Subcutaneous abdominal adipose tissue (tissue), 5 donors: ENCODE data around the gene GPC6.

Experiments
- H3K27ac ChIP-seq: one replicate; pipeline ENCODE4 v1.7.0; 2013; ENCODE audit warnings: low read depth, mild to moderate bottlenecking, inconsistent platforms, low read length, moderate library complexity
- H3K27me3 ChIP-seq, 5 donors: one replicate each; pipeline ENCODE4 v1.7.0; 2013; ENCODE audit warnings: low read length in 5 of 5, inconsistent platforms in 1 of 5; ENCODE audit not compliant: control insufficient read depth in 5 of 5, insufficient read depth in 4 of 5
- H3K36me3 ChIP-seq, 5 donors: one replicate each; pipeline ENCODE4 v1.7.0; 2013; ENCODE audit warnings: low read length in 5 of 5; ENCODE audit not compliant: control insufficient read depth in 5 of 5, insufficient read depth in 5 of 5
- H3K4me1 ChIP-seq, 5 donors: one replicate each; pipeline ENCODE4 v1.7.0; 2013; ENCODE audit warnings: low read length in 5 of 5, mild to moderate bottlenecking in 3 of 5, moderate library complexity in 1 of 5; ENCODE audit not compliant: control insufficient read depth in 5 of 5, insufficient read depth in 5 of 5
- H3K4me3 ChIP-seq, 5 donors: one replicate each; pipeline ENCODE4 v1.7.0; 2013; ENCODE audit warnings: low read length in 5 of 5, low read depth in 1 of 5
- H3K9ac ChIP-seq, 5 donors: one replicate each; pipeline ENCODE4 v1.7.0; 2013; ENCODE audit warnings: low read length in 5 of 5, mild to moderate bottlenecking in 4 of 5, moderate library complexity in 3 of 5
- H3K9me3 ChIP-seq, 5 donors: one replicate each; pipeline ENCODE4 v1.7.0; 2013; ENCODE audit warnings: low read length in 5 of 5; ENCODE audit not compliant: control insufficient read depth in 5 of 5
- donor health status: healthy.
- donor health status: healthy.
- donor health status: healthy.
- donor health status: healthy.
- donor health status: healthy.

Gene GPC6

GRCh38 chr13:93375491-93375890 lies 148.9 kb downstream of the GPC6 start:
- Histone ChIP-seq H3K9me3 (no peaks in the 10 kb centered on the region), H3K9ac (no peak overlapping the region), H3K27ac (no peak overlapping the region), H3K4me3 (no peak overlapping the region), H3K27me3 (no peaks in the 10 kb centered on the region), H3K4me1 (no peaks in the 10 kb centered on the region), H3K36me3 (no peaks in the 10 kb centered on the region)

DNA sequence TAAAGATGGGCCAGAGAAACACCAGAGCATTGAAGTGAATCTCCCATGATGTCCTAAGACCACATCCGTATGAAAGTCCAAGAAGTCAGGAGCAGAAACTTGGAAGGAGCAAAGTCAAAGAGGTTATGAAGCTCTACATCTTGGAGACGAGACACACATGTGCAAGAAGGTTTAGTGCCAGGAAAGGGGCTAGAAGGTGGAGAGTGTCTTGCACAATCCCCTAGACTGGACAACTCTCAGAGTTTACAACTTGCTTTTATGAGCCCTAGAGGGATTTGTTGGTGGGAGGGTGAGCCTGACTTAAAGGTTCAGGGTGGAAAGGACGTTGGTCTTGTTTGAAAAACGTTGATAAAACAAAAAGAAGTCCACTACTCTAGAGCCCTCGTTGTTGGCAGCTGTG lies 150.6 kb downstream of the GPC6 start:
- Histone ChIP-seq H3K27ac (no peak overlapping the region), H3K27me3 (no peaks in the 10 kb centered on the region), H3K9me3 (no peaks in the 10 kb centered on the region), H3K4me1 (no peaks in the 10 kb centered on the region), H3K36me3 (no peaks in the 10 kb centered on the region), H3K4me3 (no peak overlapping the region), H3K9ac (no peak overlapping the region)

DNA sequence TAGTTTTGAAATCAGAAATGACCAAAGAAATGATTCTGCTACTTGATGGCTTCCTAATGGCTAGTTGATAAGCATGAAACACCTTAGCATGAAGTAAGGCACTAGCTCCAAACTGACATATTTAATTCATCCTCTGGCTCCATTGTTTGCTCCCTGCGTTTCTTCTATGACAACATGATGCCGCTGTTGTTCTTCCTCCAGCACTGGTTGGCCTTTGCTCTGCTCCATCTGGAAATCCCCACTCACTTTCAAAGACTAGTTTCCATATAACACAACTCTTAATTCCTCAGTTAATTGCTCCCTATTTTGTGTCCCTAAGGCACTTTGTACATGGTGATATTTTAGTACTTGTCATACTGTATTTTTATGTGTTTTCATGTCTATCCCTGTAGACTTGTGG lies 151.6 kb downstream of the GPC6 start:
- H3K4me3 ChIP-seq: no peak overlapping the region
- no peak overlapping the region for H3K9ac ChIP-seq
- H3K36me3 ChIP-seq: no peaks in the 10 kb centered on the region
- H3K27me3 ChIP-seq: no peaks in the 10 kb centered on the region
- H3K4me1 ChIP-seq: no peaks in the 10 kb centered on the region
- H3K27ac ChIP-seq: no peak overlapping the region
- H3K9me3 ChIP-seq: no peaks in the 10 kb centered on the region

DNA sequence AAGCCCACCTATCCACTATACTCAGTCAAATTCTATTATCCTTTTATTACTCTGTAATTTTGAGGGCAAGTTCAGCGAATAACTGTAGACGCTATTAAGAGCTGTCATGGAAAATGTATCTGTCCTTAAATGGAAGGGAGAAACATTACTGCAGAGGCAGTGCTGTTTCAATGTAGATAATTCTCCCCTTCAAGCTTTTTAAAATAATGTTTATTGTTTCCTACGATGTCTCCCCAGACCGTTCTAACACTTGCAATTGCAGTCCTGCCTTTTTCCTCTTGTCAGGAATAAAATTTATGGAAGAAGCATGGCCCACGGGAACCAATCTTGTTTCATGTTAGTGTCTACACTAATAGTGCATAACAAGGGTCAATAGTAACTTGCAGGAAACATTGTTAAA lies 159.5 kb downstream of the GPC6 start:
- Histone ChIP-seq H3K4me3 (no peak overlapping the region), H3K4me1 (no peaks in the 10 kb centered on the region), H3K36me3 (no peaks in the 10 kb centered on the region), H3K9ac (no peak overlapping the region), H3K27ac (no peak overlapping the region), H3K9me3 (no peaks in the 10 kb centered on the region), H3K27me3 (no peaks in the 10 kb centered on the region)

DNA sequence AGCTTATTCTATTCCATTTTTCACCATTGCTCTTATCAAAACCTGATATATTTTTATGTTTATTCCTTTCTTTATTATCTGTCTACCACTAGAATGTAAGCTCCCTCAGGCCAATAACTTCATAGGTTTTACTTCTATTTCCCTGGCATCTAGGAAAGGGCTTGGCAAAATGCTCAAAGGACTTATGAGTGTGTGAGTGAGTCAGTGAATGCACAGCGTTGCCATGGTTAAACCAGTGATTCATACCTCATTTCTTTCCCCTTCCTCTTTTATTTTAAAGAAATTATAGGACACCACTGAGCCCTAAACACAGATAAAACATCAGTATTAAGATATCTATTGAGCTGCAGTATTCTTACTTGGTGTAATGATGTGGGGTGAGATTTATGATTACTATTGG lies 162.1 kb downstream of the GPC6 start:
- no peak overlapping the region for H3K4me3 ChIP-seq
- no peak overlapping the region for H3K27ac ChIP-seq
- H3K27me3 ChIP-seq: no peaks in the 10 kb centered on the region
- no peak overlapping the region for H3K9ac ChIP-seq
- H3K9me3 ChIP-seq: no peaks in the 10 kb centered on the region
- no peaks in the 10 kb centered on the region for H3K4me1 ChIP-seq
- H3K36me3 ChIP-seq: no peaks in the 10 kb centered on the region

GRCh38 chr13:93397619-93398018 lies 171.0 kb downstream of the GPC6 start:
- Histone ChIP-seq H3K9ac (no peak overlapping the region), H3K36me3 (no peaks in the 10 kb centered on the region), H3K4me3 (no peak overlapping the region), H3K4me1 (peaks cover 0 to 10% (median 0%) of the 10 kb centered on the region in 5 donors), H3K9me3 (no peaks in the 10 kb centered on the region), H3K27ac (no peak overlapping the region), H3K27me3 (no peaks in the 10 kb centered on the region)

DNA sequence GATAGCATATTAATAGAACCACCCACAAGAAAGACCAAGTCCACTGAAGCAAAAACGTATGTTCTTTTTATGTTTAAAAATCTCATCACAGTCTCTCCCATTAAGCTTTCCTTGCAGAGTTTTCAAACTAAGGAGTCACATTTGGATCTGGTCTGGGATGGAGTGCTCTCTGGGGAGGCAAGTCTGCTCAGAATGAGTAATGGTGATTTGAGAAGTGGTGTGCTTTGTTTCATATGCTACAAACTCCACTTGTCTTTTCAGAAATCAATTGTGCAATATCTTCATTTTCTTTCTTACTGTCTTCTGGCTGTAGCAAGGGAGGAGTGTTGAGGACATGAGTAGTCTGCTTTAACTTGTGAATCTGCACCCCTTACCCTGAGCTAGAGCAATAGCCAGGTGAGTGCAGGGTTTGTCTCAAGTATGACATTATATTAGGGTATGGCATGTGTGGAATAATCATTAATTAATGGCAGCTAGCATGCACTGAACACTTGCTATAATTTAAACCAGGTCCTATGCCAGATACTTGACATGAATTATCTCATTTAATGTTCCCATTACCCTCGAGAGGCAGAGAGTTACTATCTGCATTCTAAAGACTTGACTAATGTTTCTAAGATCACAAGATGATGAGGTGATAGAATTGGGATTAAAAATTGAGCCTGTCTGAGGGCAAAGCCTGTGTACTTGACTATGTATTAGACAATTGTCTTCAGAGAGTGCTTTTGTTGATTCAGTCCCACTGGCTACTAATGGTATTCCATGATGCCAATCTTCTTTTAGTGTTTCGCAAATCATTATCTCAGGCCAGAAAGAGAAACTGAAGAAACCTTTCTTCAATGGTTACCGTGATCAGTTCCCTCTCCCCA lies 171.8 kb downstream of the GPC6 start:
- Histone ChIP-seq H3K9me3 (no peaks in the 10 kb centered on the region), H3K36me3 (no peaks in the 10 kb centered on the region), H3K4me1 (peaks cover 0 to 10% (median 0%) of the 10 kb centered on the region in 5 donors), H3K27me3 (no peaks in the 10 kb centered on the region), H3K9ac (no peak overlapping the region), H3K27ac (no peak overlapping the region), H3K4me3 (peak overlapping the region in 1 of 5 donors; percentile 7)

DNA sequence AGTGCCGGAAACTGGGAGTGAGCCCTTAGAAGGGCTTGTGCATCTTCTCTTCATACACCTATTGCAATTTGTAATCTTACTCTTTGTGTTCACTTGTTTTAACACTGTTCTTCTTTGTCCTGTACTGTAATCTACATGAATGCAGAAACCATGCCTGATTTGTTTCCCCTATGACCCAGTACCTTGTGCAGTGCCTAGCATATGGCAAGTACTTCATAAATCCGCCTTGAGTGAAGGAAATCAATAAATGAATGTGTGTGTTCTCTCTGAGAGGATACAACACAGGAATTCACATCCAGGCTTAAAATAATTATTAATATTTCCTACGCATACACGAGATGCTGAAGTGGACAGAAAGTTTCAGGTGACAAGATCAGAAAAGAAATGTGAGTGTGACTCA lies 172.6 kb downstream of the GPC6 start:
- Histone ChIP-seq H3K27ac (no peak overlapping the region), H3K27me3 (no peaks in the 10 kb centered on the region), H3K36me3 (no peaks in the 10 kb centered on the region), H3K9me3 (no peaks in the 10 kb centered on the region), H3K4me3 (no peak overlapping the region), H3K4me1 (peaks cover 0 to 10% (median 0%) of the 10 kb centered on the region in 5 donors), H3K9ac (no peak overlapping the region)

- Histone ChIP-seq H3K9me3 (no peaks in the 10 kb centered on the region), H3K4me1 (no peaks in the 10 kb centered on the region), H3K27ac (no peak overlapping the region), H3K4me3 (no peak overlapping the region), H3K9ac (no peak overlapping the region), H3K36me3 (no peaks in the 10 kb centered on the region), H3K27me3 (no peaks in the 10 kb centered on the region)
These were observed 179.5 kb downstream of the GPC6 start for GRCh38 chr13:93406136-93406535.

DNA sequence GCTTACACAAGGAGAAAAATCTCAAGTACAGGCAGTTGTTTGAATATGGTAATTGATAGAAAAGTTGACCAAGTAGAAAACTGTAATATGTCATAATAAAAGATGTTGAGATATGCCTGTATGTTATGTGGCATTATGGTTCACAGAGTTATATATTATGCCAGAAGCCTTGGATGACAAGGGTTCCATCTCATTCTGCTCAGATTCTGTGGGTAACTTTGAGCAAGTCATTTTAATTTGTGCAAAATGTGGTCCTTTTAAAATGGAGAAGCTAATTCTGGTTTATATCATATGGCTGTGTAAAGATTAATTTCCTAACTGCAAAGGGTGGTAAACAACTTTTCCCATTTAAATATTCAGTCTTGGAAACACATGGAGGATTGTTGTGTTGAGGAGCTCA lies 180.9 kb downstream of the GPC6 start:
- H3K9ac ChIP-seq: no peak overlapping the region
- H3K36me3 ChIP-seq: no peaks in the 10 kb centered on the region
- H3K27ac ChIP-seq: no peak overlapping the region
- no peak overlapping the region for H3K4me3 ChIP-seq
- no peaks in the 10 kb centered on the region for H3K9me3 ChIP-seq
- no peaks in the 10 kb centered on the region for H3K4me1 ChIP-seq
- no peaks in the 10 kb centered on the region for H3K27me3 ChIP-seq
